IMR-90 (cell line): ENCODE results near the gene CACNA2D4. TPM values are rescaled to one million over a fixed set of nuclear protein-coding genes. Genes with fewer than 3 reads are reported as not detected.

Source experiments
- ATAC-seq: fragments of 200-7000 bp; cut with Tn5 transposase; 2 replicates; pipeline ENCODE4 v1.9.1; 2020; ENCODE audit warnings: low read depth, mild to moderate bottlenecking, moderate library complexity
- BruUV-seq: library from RNA; stranded (reverse); fragments of 400-500 nt; replicated peaks from 2 replicates; lab custom pipeline; 2021; lab: Mats Ljungman, UMichigan
- CTCF ChIA-PET: fragments of 300-600 bp; formaldehyde crosslinking; extraction: SDS; loops from one replicate; lab custom pipeline; 2021; ENCODE audit warnings: antibody characterized with exemption; lab: Yijun Ruan, JAX
- POLR2A ChIA-PET: fragments of 300-600 bp; sonication (Branson Sonifier 250); formaldehyde crosslinking; loops from one replicate; lab custom pipeline; 2022; ENCODE audit warnings: antibody characterized with exemption; ENCODE audit not compliant: unreplicated experiment; lab: Charles Lee
- DNase-seq: peaks from one replicate; pipeline ENCODE4 v3.0.0; 2013
- H2AFZ ChIP-seq: replicated peaks from 2 replicates; pipeline ENCODE3; 2013; ENCODE audit warnings: low read length, mild to moderate bottlenecking; ENCODE audit not compliant: poor library complexity
- H2AK5ac ChIP-seq: 2 replicates; pipeline ENCODE4 v1.6.1; 2013; ENCODE audit warnings: low read depth, low read length, inconsistent platforms
- H2AK9ac ChIP-seq: replicated peaks from 2 replicates; pipeline ENCODE3; 2013; ENCODE audit warnings: mild to moderate bottlenecking, low read depth, low read length, moderate library complexity; ENCODE audit not compliant: poor library complexity
- H2BK120ac ChIP-seq: 2 replicates; pipeline ENCODE4 v1.6.1; 2013; ENCODE audit warnings: low read depth, low read length, inconsistent platforms
- H2BK15ac ChIP-seq: 3 replicates; pipeline ENCODE4 v1.6.1; 2013; ENCODE audit warnings: low read depth, low read length, inconsistent platforms
- H2BK20ac ChIP-seq: 2 replicates; pipeline ENCODE4 v1.6.1; 2013; ENCODE audit warnings: low read depth, mild to moderate bottlenecking, inconsistent platforms, low read length, moderate library complexity
- H2BK5ac ChIP-seq: 2 replicates; pipeline ENCODE4 v1.6.1; 2013; ENCODE audit warnings: mild to moderate bottlenecking, low read depth, low read length, inconsistent platforms; ENCODE audit not compliant: poor library complexity, severe bottlenecking
- H3K14ac ChIP-seq: replicated peaks from 2 replicates; pipeline ENCODE4 v1.6.1; 2013; ENCODE audit warnings: low read depth, low read length, inconsistent platforms
- H3K18ac ChIP-seq: 2 replicates; pipeline ENCODE4 v1.6.1; 2013; ENCODE audit warnings: low read depth, low read length, control low read depth
- H3K23ac ChIP-seq: 2 replicates; pipeline ENCODE4 v1.6.1; 2013; ENCODE audit warnings: low read depth, low read length, inconsistent platforms
- H3K27ac ChIP-seq: 2 replicates; pipeline ENCODE4 v1.5.1; 2013; ENCODE audit warnings: mild to moderate bottlenecking, control low read depth, low read length; ENCODE audit not compliant: insufficient read depth
- H3K27me3 ChIP-seq: 2 replicates; pipeline ENCODE4 v1.6.1; 2013; ENCODE audit warnings: low read length; ENCODE audit not compliant: control insufficient read depth, insufficient read depth
- H3K36me3 ChIP-seq: 2 replicates; pipeline ENCODE4 v1.6.1; 2013; ENCODE audit warnings: low read length, mixed read lengths; ENCODE audit not compliant: control insufficient read depth, insufficient read depth
- H3K4ac ChIP-seq: 2 replicates; pipeline ENCODE4 v1.6.1; 2013; ENCODE audit warnings: low read depth, low read length, inconsistent platforms
- H3K4me1 ChIP-seq: 2 replicates; pipeline ENCODE4 v1.6.1; 2013; ENCODE audit warnings: low read length, mixed read lengths; ENCODE audit not compliant: control insufficient read depth, insufficient read depth
- H3K4me2 ChIP-seq: 2 replicates; pipeline ENCODE4 v1.6.1; 2013; ENCODE audit warnings: low read depth, mild to moderate bottlenecking, control low read depth, low read length, moderate library complexity
- H3K4me3 ChIP-seq: 2 replicates; pipeline ENCODE4 v1.5.1; 2013; ENCODE audit warnings: low read depth, mild to moderate bottlenecking, control low read depth, low read length, moderate library complexity; ENCODE audit not compliant: insufficient read depth
- H3K56ac ChIP-seq: 2 replicates; pipeline ENCODE4 v1.6.1; 2013; ENCODE audit warnings: low read length, inconsistent platforms; ENCODE audit not compliant: insufficient read depth; ENCODE audit errors: extremely low read depth
- H3K79me1 ChIP-seq, 2 experiments: 2 replicates each; pipeline ENCODE4 v1.6.1; 2013; ENCODE audit warnings: low read length in 2 of 2, inconsistent platforms in 1 of 2, low read depth in 1 of 2
- H3K9ac ChIP-seq: 2 replicates; pipeline ENCODE4 v1.6.1; 2013; ENCODE audit warnings: low read depth, low read length, control low read depth
- H3K9me1 ChIP-seq: 2 replicates; pipeline ENCODE4 v1.6.1; 2013; ENCODE audit warnings: low read length, inconsistent platforms; ENCODE audit not compliant: insufficient read depth
- H3K9me3 ChIP-seq: 2 replicates; pipeline ENCODE4 v1.6.1; 2013; ENCODE audit warnings: low read length; ENCODE audit not compliant: control insufficient read depth, insufficient read depth
- H4K20me1 ChIP-seq: 2 replicates; pipeline ENCODE4 v1.6.1; 2013; ENCODE audit warnings: low read length, inconsistent platforms; ENCODE audit not compliant: insufficient read depth
- H4K5ac ChIP-seq: 2 replicates; pipeline ENCODE4 v1.6.1; 2013; ENCODE audit warnings: mild to moderate bottlenecking, low read depth, low read length, control low read depth
- H4K8ac ChIP-seq, 2 experiments: 2 replicates each; pipeline ENCODE4 v1.6.1; 2013; ENCODE audit warnings: low read depth in 2 of 2, low read length in 2 of 2, control low read depth in 1 of 2, inconsistent platforms in 1 of 2
- H4K91ac ChIP-seq: 2 replicates; pipeline ENCODE4 v1.6.1; 2013; ENCODE audit warnings: low read depth, low read length, inconsistent platforms; ENCODE audit not compliant: insufficient read depth
- FOS ChIP-seq: fragments of 150-350 bp; IDR thresholded peaks from 2 replicates; pipeline ENCODE4 v1.6.1; 2016; ENCODE audit warnings: low read depth, low read length
- MXI1 ChIP-seq: IDR thresholded peaks from 2 replicates; pipeline ENCODE4 v1.6.1; 2012; ENCODE audit warnings: low read depth, mild to moderate bottlenecking, low read length, moderate library complexity, borderline replicate concordance
- SMC3 ChIP-seq: fragments of 150-350 bp; IDR thresholded peaks from 2 replicates; pipeline ENCODE4 v1.6.1; 2016; ENCODE audit warnings: low read depth, mild to moderate bottlenecking, antibody characterized with exemption, low read length, moderate library complexity
- WGBS, 2 experiments: methylation state at CpG; one replicate each; pipeline versions ENCODE4 v1.1.5 to v1.1.7; 2013; ENCODE audit warnings: missing lambda C conversion rate in 2 of 2; ENCODE audit not compliant: insufficient read length in 1 of 2; ENCODE audit errors: extremely low coverage in 2 of 2; 5-methylcytosine and 5-hydroxymethylcytosine counted together
- dilution Hi-C: fragments of 300-500 bp; cut with HindIII; formaldehyde crosslinking; loops from one replicate; pipeline ENCODE4 v1.14.3; 2018; ENCODE audit warnings: low sequenced_read_pairs; ENCODE audit not compliant: unreplicated experiment
- in situ Hi-C: fragments of 300-500 bp; cut with MboI; formaldehyde crosslinking; loops from 3 replicates; pipeline ENCODE4 v1.14.3; 2019; ENCODE audit warnings: low sequenced_read_pairs, inconsistent platforms, mixed read lengths
- intact Hi-C: fragments of 100-400 bp; cut with micrococcal nuclease; formaldehyde crosslinking; loops from 2 replicates; pipeline ENCODE4 v1.10.0; 2022
- polyA plus RNA-seq, 3 experiments: library from polyadenylated mRNA; depleted of rRNA; stranded (reverse); fragments of >200 nt; gene quantifications; 2 replicates each; pipeline ENCODE4 v1.2.3, GENCODE V29; 2012; ENCODE audit warnings: low replicate concordance in 1 of 3
- total RNA-seq: library from RNA; depleted of rRNA; stranded (reverse); fragments of >200 nt; gene quantifications from 2 replicates; pipeline ENCODE4 v1.2.3, GENCODE V29; 2012

The CACNA2D4 gene
- total and polyA plus RNA-seq, 2 of the 4 experiments (the other 2 are of a cell fraction): 0.18 to 0.22 TPM

DNA sequence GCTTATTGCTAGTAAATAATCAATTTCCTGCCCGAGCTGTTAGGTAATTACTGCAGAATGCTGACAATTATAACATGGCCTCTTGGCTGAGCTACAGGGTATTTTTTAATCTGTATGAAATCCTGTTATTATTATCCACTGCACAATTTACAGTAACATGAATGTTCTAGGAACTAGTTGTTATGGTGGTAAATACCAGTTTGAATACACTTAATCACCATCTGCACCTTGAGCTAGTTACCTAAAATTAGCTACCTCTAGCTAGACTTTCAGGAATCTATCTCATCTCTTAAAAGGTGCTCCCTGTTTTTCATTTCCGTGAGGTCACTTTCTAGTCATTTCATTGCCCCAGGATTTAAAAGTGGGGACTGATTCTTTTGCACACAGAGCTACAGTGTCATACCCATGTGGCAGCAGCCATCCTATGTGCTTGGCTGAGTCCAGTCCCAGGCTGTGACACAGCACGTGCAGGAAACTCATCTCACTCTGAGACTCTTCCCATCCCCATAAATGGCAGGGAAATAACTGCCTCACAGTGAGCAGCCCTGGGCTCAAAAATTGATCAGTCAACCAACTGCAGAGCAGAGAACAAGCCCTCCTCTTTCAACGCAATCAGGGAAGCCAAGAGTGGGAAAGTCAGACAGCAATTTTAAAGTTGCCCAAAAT lies 48.2 kb upstream of the CACNA2D4 start:
- intact Hi-C loops: no loop called here
- no peak for TF ChIP-seq FOS
- TF ChIP-seq SMC3: no peak
- no peak for TF ChIP-seq MXI1
- H3K9ac ChIP-seq: no peak overlapping the region
- ATAC-seq: no peak
- no peak overlapping the region for H2BK5ac ChIP-seq
- no peak overlapping the region for H3K27ac ChIP-seq
- no peak overlapping the region for H2AK5ac ChIP-seq
- H3K79me1 ChIP-seq: peaks cover 5 to 20% of the 10 kb centered on the region in 2 experiments; a peak in 3 of 4 replicates
- in situ Hi-C loops: no loop called here
- BruUV-seq: no TSS peak
- no peak overlapping the region for H4K5ac ChIP-seq
- peaks cover 6% of the 10 kb centered on the region; the same call in 1 of the 2 replicates for H3K9me1 ChIP-seq
- H2AK9ac ChIP-seq: no peak overlapping the region
- no peaks in the 10 kb centered on the region for H4K20me1 ChIP-seq
- H4K8ac ChIP-seq: no peak overlapping the region
- no peak overlapping the region for H3K4me3 ChIP-seq
- H2BK15ac ChIP-seq: no peak overlapping the region
- no peak overlapping the region for H3K4ac ChIP-seq
- H3K9me3 ChIP-seq: no peaks in the 10 kb centered on the region
- H3K56ac ChIP-seq: no peak overlapping the region
- H3K23ac ChIP-seq: no peak overlapping the region
- WGBS, 2 experiments: no CpG with 5 or more reads among the region's 4 CpGs
- no peak overlapping the region for H3K4me2 ChIP-seq
- H3K18ac ChIP-seq: no peak overlapping the region
- CTCF ChIA-PET: no interaction called here
- no peaks in the 10 kb centered on the region for H3K27me3 ChIP-seq
- H2AFZ ChIP-seq: no peak overlapping the region
- no peak overlapping the region for H2BK20ac ChIP-seq
- dilution Hi-C loops: no loop called here
- no peak for DNase-seq
- peaks cover 28% of the 10 kb centered on the region for H3K36me3 ChIP-seq
- H3K14ac ChIP-seq: no peak overlapping the region
- H4K91ac ChIP-seq: no peak overlapping the region
- POLR2A ChIA-PET: no interaction called here
- no peaks in the 10 kb centered on the region for H3K4me1 ChIP-seq
- H2BK120ac ChIP-seq: no peak overlapping the region
